GM10847 (cell line): ENCODE results near the gene TSEN54.

Source experiments
- POLR2A ChIP-seq: IDR thresholded peaks from 2 replicates; pipeline ENCODE4 v1.6.1; 2011; ENCODE audit not compliant: insufficient read length; ENCODE audit errors: extremely low read depth

Gene TSEN54

GRCh38 chr17:75570034-75570676 lies 53.8 kb downstream of the TSEN54 start:
- no peak for TF ChIP-seq POLR2A

GRCh38 chr17:75570772-75571171 lies 54.4 kb downstream of the TSEN54 start:
- TF ChIP-seq POLR2A, result no peak

GRCh38 chr17:75571197-75571884 lies 55.0 kb downstream of the TSEN54 start:
- no peak for TF ChIP-seq POLR2A

GRCh38 chr17:75571885-75572215 lies 55.5 kb downstream of the TSEN54 start:
- TF ChIP-seq POLR2A, result no peak

GRCh38 chr17:75572713-75573539 lies 56.6 kb downstream of the TSEN54 start:
- TF ChIP-seq POLR2A, result no peak

- TF ChIP-seq POLR2A, result no peak
These were observed 57.2 kb downstream of the TSEN54 start for GRCh38 chr17:75573540-75573957.

GRCh38 chr17:75573994-75574393 lies 57.7 kb downstream of the TSEN54 start:
- TF ChIP-seq POLR2A, result no peak
